Renal cortex interstitium (tissue), 11 donors: ENCODE measurements around the gene ZNF407. TPM values are rescaled to one million over a fixed set of nuclear protein-coding genes. Genes with fewer than 3 reads are reported as not detected.

Experiments used
- DNase-seq, 11 donors: peaks; one replicate each; pipeline ENCODE4 v3.0.0-alpha.2; 2013; ENCODE audit warnings: low read depth in 9 of 11, low spot score in 4 of 11; ENCODE audit errors: extremely low read depth in 1 of 11
- polyA plus RNA-seq, 3 donors: library from polyadenylated mRNA; unstranded; fragments of 120-200 nt; gene quantifications; one replicate each; pipeline ENCODE4 v1.2.1, GENCODE V29; 2013; ENCODE audit not compliant: insufficient read length in 3 of 3

The ZNF407 gene
- polyA plus RNA-seq, 3 donors: 10.0 to 10.1 (median 10.1) TPM

- DNase-seq: no peak
Observed at GRCh38 chr18:74832999-74833398, 235.3 kb downstream of the ZNF407 start.

GRCh38 chr18:74834424-74835309, 237.0 kb downstream of the ZNF407 start:
- DNase-seq: no peak

GRCh38 chr18:74836296-74837139, 238.8 kb downstream of the ZNF407 start:
- DNase-seq: no peak

- no peak for DNase-seq
Observed at GRCh38 chr18:74840492-74841167, 243.0 kb downstream of the ZNF407 start.

- no peak for DNase-seq
Observed at GRCh38 chr18:74841248-74841647, 243.6 kb downstream of the ZNF407 start.

- no peak for DNase-seq
Observed at GRCh38 chr18:74849301-74849700, 251.6 kb downstream of the ZNF407 start.

GRCh38 chr18:74856434-74856833, 258.8 kb downstream of the ZNF407 start:
- DNase-seq: no peak

GRCh38 chr18:74856928-74857327, 259.3 kb downstream of the ZNF407 start:
- no peak for DNase-seq

GRCh38 chr18:74857901-74858300, 260.2 kb downstream of the ZNF407 start:
- DNase-seq: no peak

GRCh38 chr18:74861154-74861553, 263.5 kb downstream of the ZNF407 start:
- DNase-seq: no peak

- DNase-seq: no peak
Observed at GRCh38 chr18:74862094-74862493, 264.4 kb downstream of the ZNF407 start.

- no peak for DNase-seq
Observed at GRCh38 chr18:74866577-74866976, 268.9 kb downstream of the ZNF407 start.

- DNase-seq: no peak
Observed at GRCh38 chr18:74868461-74868860, 270.8 kb downstream of the ZNF407 start.

- no peak for DNase-seq
Observed at GRCh38 chr18:74869904-74870863, 272.5 kb downstream of the ZNF407 start.

GRCh38 chr18:74870950-74871349, 273.3 kb downstream of the ZNF407 start:
- no peak for DNase-seq

- DNase-seq: no peak
Observed at GRCh38 chr18:74873629-74874028, 276.0 kb downstream of the ZNF407 start.

- DNase-seq: no peak
Observed at GRCh38 chr18:74874351-74874750, 276.7 kb downstream of the ZNF407 start.

- DNase-seq: no peak
Observed at GRCh38 chr18:74876630-74877243, 279.1 kb downstream of the ZNF407 start.
